Measurements from ENCODE around the gene IL17D.

DNA sequence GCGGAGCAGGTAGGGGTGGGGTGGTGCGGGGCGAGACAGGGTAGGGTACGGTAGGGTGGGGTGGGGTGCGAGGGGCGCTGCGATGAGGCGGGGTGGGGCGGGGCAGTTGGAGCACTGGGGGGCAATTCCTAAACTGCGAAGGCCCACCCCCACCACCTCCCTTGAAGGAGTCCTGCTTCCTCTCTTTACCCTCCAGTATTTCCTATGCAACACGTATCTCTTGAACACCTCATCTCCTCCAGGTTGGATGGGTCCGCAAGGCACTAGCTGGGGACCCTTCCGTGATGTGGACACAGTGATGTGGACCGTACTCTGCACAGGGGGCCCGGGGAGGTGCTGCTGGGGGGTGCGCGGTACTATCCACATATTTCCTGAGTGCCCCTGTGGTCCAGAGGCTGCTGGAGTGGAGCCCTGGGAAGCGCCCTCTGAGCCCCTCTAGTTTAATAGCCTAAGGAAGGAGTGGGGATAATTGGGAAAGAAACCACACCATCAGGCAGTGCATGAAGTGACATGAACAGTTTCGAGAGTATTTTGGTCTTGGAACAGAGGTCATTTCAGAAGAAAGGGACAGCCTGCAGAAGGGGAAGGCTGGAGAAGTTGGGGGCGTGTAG is 1.1 kb downstream of the IL17D start:
- TF ChIP-seq POLR2A (IDR thresholded peaks at IDR 0.05; ENCODE audit: low read depth) (no peak), POLR2AphosphoS5 (IDR thresholded peaks at IDR 0.05) (no peak), EP300 (IDR thresholded peaks at IDR 0.05) (no peak)
- TF ChIP-seq, protein P1, sequence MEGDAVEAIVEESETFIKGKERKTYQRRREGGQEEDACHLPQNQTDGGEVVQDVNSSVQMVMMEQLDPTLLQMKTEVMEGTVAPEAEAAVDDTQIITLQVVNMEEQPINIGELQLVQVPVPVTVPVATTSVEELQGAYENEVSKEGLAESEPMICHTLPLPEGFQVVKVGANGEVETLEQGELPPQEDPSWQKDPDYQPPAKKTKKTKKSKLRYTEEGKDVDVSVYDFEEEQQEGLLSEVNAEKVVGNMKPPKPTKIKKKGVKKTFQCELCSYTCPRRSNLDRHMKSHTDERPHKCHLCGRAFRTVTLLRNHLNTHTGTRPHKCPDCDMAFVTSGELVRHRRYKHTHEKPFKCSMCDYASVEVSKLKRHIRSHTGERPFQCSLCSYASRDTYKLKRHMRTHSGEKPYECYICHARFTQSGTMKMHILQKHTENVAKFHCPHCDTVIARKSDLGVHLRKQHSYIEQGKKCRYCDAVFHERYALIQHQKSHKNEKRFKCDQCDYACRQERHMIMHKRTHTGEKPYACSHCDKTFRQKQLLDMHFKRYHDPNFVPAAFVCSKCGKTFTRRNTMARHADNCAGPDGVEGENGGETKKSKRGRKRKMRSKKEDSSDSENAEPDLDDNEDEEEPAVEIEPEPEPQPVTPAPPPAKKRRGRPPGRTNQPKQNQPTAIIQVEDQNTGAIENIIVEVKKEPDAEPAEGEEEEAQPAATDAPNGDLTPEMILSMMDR (IDR thresholded peaks at IDR 0.05) = no peak
